NCI-H82 treated with DMSO at 0.1 percent for 48 hours (cell line): ENCODE results near the gene SCML2.
"Not testable (repeated sequence)": the region's sequence is repeated elsewhere in the genome, so short reads cannot be mapped to it uniquely, and the experiment has no call there.

Experiments used
- DNase-seq: peaks from one replicate; lab custom pipeline; 2025; ENCODE audit not compliant: unreplicated experiment; lab: John Stamatoyannopoulos, UW

Gene SCML2

GRCh38 chrX:18271725-18272124 lies 82.8 kb downstream of the SCML2 start:
- no peak for DNase-seq

- no peak for DNase-seq
Measured at GRCh38 chrX:18271309-18271708, 83.2 kb downstream of the SCML2 start.

GRCh38 chrX:18255059-18255458 lies 99.4 kb downstream of the SCML2 start:
- no peak for DNase-seq

GRCh38 chrX:18252644-18253359 lies 101.7 kb downstream of the SCML2 start:
- no peak for DNase-seq

GRCh38 chrX:18229646-18230045 lies 124.8 kb downstream of the SCML2 start:
- DNase-seq, result not testable (repeated sequence)

- DNase-seq, result no peak
Measured at GRCh38 chrX:18228069-18228468, 126.4 kb downstream of the SCML2 start.

GRCh38 chrX:18227458-18227857 lies 127.0 kb downstream of the SCML2 start:
- DNase-seq, result no peak

GRCh38 chrX:18220786-18221185 lies 133.7 kb downstream of the SCML2 start, which contains the start of gene BEND2:
Gene BEND2, minus strand, starts transcription at chrX:18220886. Its CDS starts 136 bp downstream, at chrX:18220750.
- DNase-seq, result no peak

GRCh38 chrX:18210470-18210869 lies 144.0 kb downstream of the SCML2 start:
- DNase-seq, result no peak

GRCh38 chrX:18206657-18207056 lies 147.8 kb downstream of the SCML2 start:
- no peak for DNase-seq

- DNase-seq, result no peak
Measured at GRCh38 chrX:18203631-18204030, 150.9 kb downstream of the SCML2 start.

GRCh38 chrX:18194688-18195087 lies 159.8 kb downstream of the SCML2 start:
- no peak for DNase-seq
